Measurements from ENCODE around the gene ZBTB20.

The ZBTB20 gene

DNA sequence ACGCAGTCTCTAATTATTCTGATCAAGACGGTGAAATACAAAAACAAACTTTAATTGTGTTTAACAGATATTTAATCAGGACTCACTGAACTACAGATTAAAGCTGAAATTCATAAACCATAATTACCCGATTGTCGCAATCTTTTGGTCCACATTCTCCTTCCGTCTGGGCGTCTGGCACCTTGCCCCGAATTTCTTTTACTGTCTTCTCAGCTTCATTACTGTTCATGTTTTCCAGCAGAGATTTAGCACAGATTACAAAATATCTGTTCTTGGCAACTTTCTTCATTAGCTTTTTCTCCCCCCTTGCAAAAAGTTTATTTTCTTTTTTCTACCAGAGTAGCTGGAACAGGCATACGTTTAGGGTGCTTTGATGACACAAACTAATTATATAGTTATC is 581.9 kb downstream of the ZBTB20 start:
- no peaks in the 10 kb centered on the region for H3K27me3 ChIP-seq (ENCODE audit: control insufficient read depth, insufficient read depth, low read length, poor library complexity, severe bottlenecking)
- no peaks in the 10 kb centered on the region for H3K36me3 ChIP-seq (ENCODE audit: control insufficient read depth, insufficient read depth, low read length)
- WGBS, 2 experiments: 94 to 96% methylated on average over 8 of the region's 8 CpGs
- H3K27ac ChIP-seq (ENCODE audit: insufficient read depth, low read depth, low read length, poor library complexity, severe bottlenecking): no peak overlapping the region
- H3K4me3 ChIP-seq (ENCODE audit: insufficient read depth, low read depth, low read length): no peak overlapping the region
- H3K4me1 ChIP-seq (ENCODE audit: control insufficient read depth, insufficient read depth, low read length): peaks cover 16% of the 10 kb centered on the region
- no peaks in the 10 kb centered on the region for H3K9me3 ChIP-seq (ENCODE audit: control insufficient read depth, low read length)

DNA sequence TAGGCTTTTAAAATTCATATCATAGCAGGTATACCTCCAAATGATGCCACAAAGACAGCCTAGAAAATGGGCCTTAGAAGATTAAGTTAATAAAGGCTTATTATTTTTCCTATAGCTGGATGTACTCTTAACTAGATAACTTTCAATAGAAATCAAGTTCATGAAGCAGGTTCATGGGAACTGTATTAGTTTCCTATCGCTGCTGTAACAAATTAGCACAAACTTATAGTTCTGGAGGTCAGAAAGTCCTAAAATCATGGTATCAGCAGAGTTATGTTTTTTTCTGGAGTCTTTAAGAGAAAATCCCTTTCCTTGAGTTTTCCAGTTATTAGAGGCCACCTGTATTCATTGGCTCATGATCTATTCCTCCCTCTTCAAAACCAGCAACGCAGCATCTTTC is 583.4 kb downstream of the ZBTB20 start:
- WGBS, 2 experiments: 95 to 97% methylated on average over 2 of the region's 2 CpGs
- Histone ChIP-seq H3K4me1 (ENCODE audit: control insufficient read depth, insufficient read depth, low read length) (peaks cover 16% of the 10 kb centered on the region), H3K27ac (ENCODE audit: insufficient read depth, low read depth, low read length, poor library complexity, severe bottlenecking) (no peak overlapping the region), H3K9me3 (ENCODE audit: control insufficient read depth, low read length) (no peaks in the 10 kb centered on the region), H3K4me3 (ENCODE audit: insufficient read depth, low read depth, low read length) (no peak overlapping the region), H3K36me3 (ENCODE audit: control insufficient read depth, insufficient read depth, low read length) (no peaks in the 10 kb centered on the region), H3K27me3 (ENCODE audit: control insufficient read depth, insufficient read depth, low read length, poor library complexity, severe bottlenecking) (no peaks in the 10 kb centered on the region)

DNA sequence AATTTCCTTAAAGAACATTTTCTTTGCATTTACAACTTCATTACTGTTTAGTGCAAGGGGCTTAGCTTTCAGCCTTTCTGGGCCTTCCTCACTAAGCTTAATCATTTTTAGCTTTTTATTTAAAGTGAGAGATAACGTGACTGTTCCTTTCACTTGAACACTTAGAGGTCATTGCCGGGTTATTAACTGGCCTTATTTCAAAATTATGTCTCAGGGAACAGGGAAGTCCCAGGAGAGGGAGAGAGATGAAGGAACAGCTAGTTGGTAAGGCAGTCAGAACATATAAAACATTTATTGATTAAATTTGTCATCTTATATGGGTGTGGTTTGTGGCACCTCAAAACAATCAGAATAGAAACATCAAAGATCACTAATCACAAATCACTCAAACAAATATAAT is 584.5 kb downstream of the ZBTB20 start:
- Histone ChIP-seq H3K36me3 (ENCODE audit: control insufficient read depth, insufficient read depth, low read length) (no peaks in the 10 kb centered on the region), H3K9me3 (ENCODE audit: control insufficient read depth, low read length) (no peaks in the 10 kb centered on the region), H3K4me3 (ENCODE audit: insufficient read depth, low read depth, low read length) (no peak overlapping the region), H3K4me1 (ENCODE audit: control insufficient read depth, insufficient read depth, low read length) (peaks cover 10% of the 10 kb centered on the region), H3K27me3 (ENCODE audit: control insufficient read depth, insufficient read depth, low read length, poor library complexity, severe bottlenecking) (no peaks in the 10 kb centered on the region), H3K27ac (ENCODE audit: insufficient read depth, low read depth, low read length, poor library complexity, severe bottlenecking) (no peak overlapping the region)
- 84 to 98% methylated on average over 2 of the region's 2 CpGs for WGBS, 2 experiments

DNA sequence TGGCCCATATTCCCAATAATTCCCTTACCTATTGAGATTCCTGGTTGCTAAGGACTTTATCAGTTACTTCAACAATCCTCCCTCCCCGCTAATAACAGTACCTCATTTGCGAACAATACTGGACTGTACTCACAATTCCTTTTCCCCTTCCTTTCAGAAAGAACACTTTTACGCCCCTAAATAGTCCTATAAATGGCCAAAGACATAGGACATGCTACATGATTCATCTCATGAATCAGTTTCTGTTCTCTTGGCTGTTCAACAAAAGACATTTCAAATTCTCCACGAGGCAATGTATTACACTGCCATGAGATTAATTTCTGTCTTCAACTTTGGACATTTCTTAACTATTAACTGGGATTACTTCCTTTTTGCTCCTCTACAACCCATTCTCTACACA is 588.8 kb downstream of the ZBTB20 start:
- no peaks in the 10 kb centered on the region for H3K36me3 ChIP-seq (ENCODE audit: control insufficient read depth, insufficient read depth, low read length)
- no peaks in the 10 kb centered on the region for H3K9me3 ChIP-seq (ENCODE audit: control insufficient read depth, low read length)
- whole genome bisulfite sequencing, 2 experiments: 92 to 96% methylated on average over 4 of the region's 4 CpGs
- H3K4me3 ChIP-seq (ENCODE audit: insufficient read depth, low read depth, low read length): no peak overlapping the region
- no peak overlapping the region for H3K27ac ChIP-seq (ENCODE audit: insufficient read depth, low read depth, low read length, poor library complexity, severe bottlenecking)
- no peaks in the 10 kb centered on the region for H3K4me1 ChIP-seq (ENCODE audit: control insufficient read depth, insufficient read depth, low read length)
- no peaks in the 10 kb centered on the region for H3K27me3 ChIP-seq (ENCODE audit: control insufficient read depth, insufficient read depth, low read length, poor library complexity, severe bottlenecking)

DNA sequence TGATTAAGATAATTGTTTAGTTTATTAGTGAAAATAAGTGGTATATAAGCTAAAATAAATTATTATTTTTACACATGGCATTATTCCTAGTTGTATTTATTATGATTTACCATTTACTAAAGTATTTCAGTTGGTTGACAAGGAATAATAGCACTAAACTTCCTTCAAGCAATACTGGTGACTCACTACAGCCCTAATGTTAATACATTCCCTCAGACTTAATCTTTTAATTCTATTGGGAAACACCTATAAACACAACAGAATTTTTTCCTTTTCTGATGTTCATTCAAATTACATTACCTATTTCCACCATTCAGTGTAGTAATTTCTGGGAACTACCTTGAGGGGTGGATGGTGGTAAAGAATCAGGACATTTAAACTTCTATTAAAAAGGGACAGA is 589.3 kb downstream of the ZBTB20 start:
- H3K27ac ChIP-seq (ENCODE audit: insufficient read depth, low read depth, low read length, poor library complexity, severe bottlenecking): no peak overlapping the region
- H3K9me3 ChIP-seq (ENCODE audit: control insufficient read depth, low read length): no peaks in the 10 kb centered on the region
- no peaks in the 10 kb centered on the region for H3K4me1 ChIP-seq (ENCODE audit: control insufficient read depth, insufficient read depth, low read length)
- no peak overlapping the region for H3K4me3 ChIP-seq (ENCODE audit: insufficient read depth, low read depth, low read length)
- no peaks in the 10 kb centered on the region for H3K27me3 ChIP-seq (ENCODE audit: control insufficient read depth, insufficient read depth, low read length, poor library complexity, severe bottlenecking)
- H3K36me3 ChIP-seq (ENCODE audit: control insufficient read depth, insufficient read depth, low read length): no peaks in the 10 kb centered on the region

DNA sequence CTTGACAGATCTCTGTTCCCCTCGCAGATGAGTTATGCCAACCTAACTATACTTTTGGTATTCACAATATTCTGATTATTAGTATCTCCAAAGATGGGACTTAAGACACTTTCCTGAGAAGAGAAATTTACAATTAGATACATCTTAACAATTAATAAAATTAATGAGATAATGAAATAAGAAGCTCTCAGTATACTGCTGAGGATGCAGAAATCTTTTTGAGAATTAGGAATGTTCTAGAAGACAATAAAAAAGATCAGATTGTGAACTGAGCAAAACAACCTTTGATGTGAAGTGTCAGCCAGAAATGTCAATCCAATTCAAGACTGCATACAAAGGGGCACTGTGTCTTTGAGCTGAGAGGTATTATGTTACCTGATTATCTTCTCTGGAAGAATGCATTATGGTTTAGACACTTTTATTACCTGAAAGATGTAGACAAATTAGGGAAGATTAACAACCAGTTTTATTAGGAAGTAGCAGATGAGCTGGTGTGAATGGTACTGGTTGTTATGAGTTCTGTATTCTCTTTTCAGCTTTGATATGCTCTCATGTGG is 590.4 kb downstream of the ZBTB20 start:
- WGBS, 2 experiments: 100% methylated on average over 1 of the region's 1 CpG
- no peak overlapping the region for H3K27ac ChIP-seq (ENCODE audit: insufficient read depth, low read depth, low read length, poor library complexity, severe bottlenecking)

DNA sequence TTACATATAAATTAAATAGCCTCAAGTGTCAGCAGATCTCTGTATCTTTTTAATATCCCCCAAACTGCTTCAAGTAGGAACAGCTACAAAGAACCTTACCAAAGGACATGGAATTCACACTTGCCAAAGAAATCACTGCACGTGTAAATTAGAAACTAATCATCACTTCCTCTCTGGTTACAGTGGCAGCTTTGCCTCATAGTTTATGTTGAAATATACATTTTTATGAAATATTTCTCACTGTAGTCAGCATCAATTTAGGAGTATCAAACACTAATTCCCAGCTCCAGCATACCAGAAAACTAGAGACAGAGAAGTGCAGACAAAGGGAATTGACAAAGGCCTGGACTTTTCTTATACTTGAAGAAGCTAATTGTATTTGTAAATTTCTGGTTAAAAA is 592.4 kb downstream of the ZBTB20 start:
- no peaks in the 10 kb centered on the region for H3K27me3 ChIP-seq (ENCODE audit: control insufficient read depth, insufficient read depth, low read length, poor library complexity, severe bottlenecking)
- H3K4me1 ChIP-seq (ENCODE audit: control insufficient read depth, insufficient read depth, low read length): no peaks in the 10 kb centered on the region
- no peak overlapping the region for H3K4me3 ChIP-seq (ENCODE audit: insufficient read depth, low read depth, low read length)
- no peaks in the 10 kb centered on the region for H3K36me3 ChIP-seq (ENCODE audit: control insufficient read depth, insufficient read depth, low read length)
- H3K27ac ChIP-seq (ENCODE audit: insufficient read depth, low read depth, low read length, poor library complexity, severe bottlenecking): no peak overlapping the region
- no peaks in the 10 kb centered on the region for H3K9me3 ChIP-seq (ENCODE audit: control insufficient read depth, low read length)
- 93% methylated on average over 1 of the region's 1 CpG; no CpG with 5 or more reads in 1 of the 2 experiments for WGBS, 2 experiments

More for the DNA sequence above, 590.4 kb downstream of the ZBTB20 start:
- Histone ChIP-seq H3K4me1 (ENCODE audit: control insufficient read depth, insufficient read depth, low read length) (no peaks in the 10 kb centered on the region), H3K9me3 (ENCODE audit: control insufficient read depth, low read length) (no peaks in the 10 kb centered on the region), H3K36me3 (ENCODE audit: control insufficient read depth, insufficient read depth, low read length) (no peaks in the 10 kb centered on the region), H3K27me3 (ENCODE audit: control insufficient read depth, insufficient read depth, low read length, poor library complexity, severe bottlenecking) (no peaks in the 10 kb centered on the region), H3K4me3 (ENCODE audit: insufficient read depth, low read depth, low read length) (no peak overlapping the region)

DNA sequence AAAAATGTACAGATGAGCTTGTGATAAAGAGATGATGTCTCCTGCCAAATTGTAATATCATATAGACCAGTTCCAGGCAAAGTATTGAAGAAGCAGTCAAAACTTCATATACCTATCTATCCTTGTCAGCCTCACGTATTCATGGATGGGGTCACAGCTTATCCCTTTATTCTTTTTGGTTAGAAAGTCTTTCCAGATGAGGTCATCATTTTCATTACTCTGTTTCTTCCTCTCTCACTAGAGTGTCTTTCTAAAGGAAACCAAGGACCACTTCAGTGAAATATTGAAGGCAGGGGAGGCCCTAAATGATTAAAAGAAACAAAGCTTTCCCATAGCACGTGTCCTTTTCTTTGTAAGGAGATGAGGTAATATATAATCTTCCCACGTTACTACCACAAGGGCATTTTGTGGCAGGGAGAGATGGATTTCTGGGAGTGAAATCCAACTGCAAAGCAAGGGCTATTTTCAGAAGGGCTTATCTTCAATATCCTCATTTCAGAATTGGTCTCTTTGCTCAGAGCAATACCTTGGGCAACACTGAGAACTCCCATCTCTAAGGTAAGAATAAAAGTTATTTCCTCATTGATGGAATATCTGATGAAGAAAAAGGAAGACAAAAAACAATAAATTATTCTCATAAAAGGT is 593.0 kb downstream of the ZBTB20 start:
- H3K36me3 ChIP-seq (ENCODE audit: control insufficient read depth, insufficient read depth, low read length): no peaks in the 10 kb centered on the region
- no peaks in the 10 kb centered on the region for H3K4me1 ChIP-seq (ENCODE audit: control insufficient read depth, insufficient read depth, low read length)
- 86 to 88% methylated on average over 2 to 3 of the region's 3 CpGs for WGBS, 2 experiments
- H3K9me3 ChIP-seq (ENCODE audit: control insufficient read depth, low read length): no peaks in the 10 kb centered on the region
- H3K27me3 ChIP-seq (ENCODE audit: control insufficient read depth, insufficient read depth, low read length, poor library complexity, severe bottlenecking): no peaks in the 10 kb centered on the region
- no peak overlapping the region for H3K4me3 ChIP-seq (ENCODE audit: insufficient read depth, low read depth, low read length)
- no peak overlapping the region for H3K27ac ChIP-seq (ENCODE audit: insufficient read depth, low read depth, low read length, poor library complexity, severe bottlenecking)

DNA sequence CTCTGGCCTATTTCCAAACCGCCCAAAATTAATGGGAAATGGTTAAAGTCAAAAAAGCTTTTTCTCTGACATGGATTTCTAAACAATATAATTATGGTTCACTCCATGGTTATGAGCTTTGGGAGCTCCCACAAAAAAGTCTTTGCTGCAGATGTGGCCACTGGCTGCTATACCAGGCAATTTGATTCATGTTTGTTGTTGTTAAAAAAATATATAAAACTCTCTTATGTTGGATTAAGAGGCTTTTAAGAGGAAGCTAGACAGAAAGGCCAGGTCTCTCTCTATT is 594.6 kb downstream of the ZBTB20 start:
- Histone ChIP-seq H3K27me3 (ENCODE audit: control insufficient read depth, insufficient read depth, low read length, poor library complexity, severe bottlenecking) (no peaks in the 10 kb centered on the region), H3K9me3 (ENCODE audit: control insufficient read depth, low read length) (no peaks in the 10 kb centered on the region), H3K27ac (ENCODE audit: insufficient read depth, low read depth, low read length, poor library complexity, severe bottlenecking) (no peak overlapping the region), H3K4me1 (ENCODE audit: control insufficient read depth, insufficient read depth, low read length) (no peaks in the 10 kb centered on the region), H3K36me3 (ENCODE audit: control insufficient read depth, insufficient read depth, low read length) (no peaks in the 10 kb centered on the region), H3K4me3 (ENCODE audit: insufficient read depth, low read depth, low read length) (no peak overlapping the region)
- 83% methylated on average over 1 of the region's 1 CpG for WGBS, 2 experiments

DNA sequence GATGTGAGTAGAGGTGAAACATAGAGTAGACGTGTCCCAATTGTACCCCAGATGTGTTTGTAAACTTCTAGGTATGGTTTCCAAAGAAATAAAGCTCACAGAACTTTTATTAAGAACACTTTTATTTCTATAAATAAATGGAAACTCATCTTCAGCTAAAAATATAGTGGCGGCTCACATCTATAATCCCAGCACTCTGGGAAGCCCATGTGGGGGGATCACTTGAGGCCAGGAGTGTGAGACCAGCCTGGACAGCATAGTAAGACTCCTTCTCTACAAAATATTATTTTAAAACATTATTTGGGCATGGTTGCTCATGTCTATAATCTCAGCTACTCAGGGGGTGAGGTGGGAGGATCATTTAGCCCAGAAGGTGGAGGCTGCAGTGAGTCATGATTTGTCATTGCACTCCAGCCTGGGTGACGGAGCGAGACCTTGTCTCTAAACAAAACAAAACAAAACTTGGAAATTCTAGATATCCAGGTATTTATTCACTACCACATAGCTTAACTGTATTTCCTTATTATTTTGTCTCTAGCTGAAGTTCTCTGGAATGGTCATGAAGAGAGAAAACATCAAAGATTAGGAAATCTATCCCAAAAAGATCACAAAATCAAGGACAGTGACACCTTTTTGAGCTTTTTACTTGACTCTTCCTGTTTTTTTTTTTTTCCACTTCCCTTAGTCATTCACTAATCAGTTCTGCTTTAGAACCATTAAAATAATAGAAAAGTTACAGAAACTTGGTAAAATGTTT is 595.1 kb downstream of the ZBTB20 start:
- no peaks in the 10 kb centered on the region for H3K36me3 ChIP-seq (ENCODE audit: control insufficient read depth, insufficient read depth, low read length)
- H3K27ac ChIP-seq (ENCODE audit: insufficient read depth, low read depth, low read length, poor library complexity, severe bottlenecking): no peak overlapping the region
- 89 to 94% methylated on average over 2 to 3 of the region's 4 CpGs for WGBS, 2 experiments

More for the DNA sequence above, 595.1 kb downstream of the ZBTB20 start:
- H3K4me3 ChIP-seq (ENCODE audit: insufficient read depth, low read depth, low read length): no peak overlapping the region
- no peaks in the 10 kb centered on the region for H3K27me3 ChIP-seq (ENCODE audit: control insufficient read depth, insufficient read depth, low read length, poor library complexity, severe bottlenecking)
- no peaks in the 10 kb centered on the region for H3K4me1 ChIP-seq (ENCODE audit: control insufficient read depth, insufficient read depth, low read length)
- no peaks in the 10 kb centered on the region for H3K9me3 ChIP-seq (ENCODE audit: control insufficient read depth, low read length)
